ENCODE measurements around the gene DUOXA2.
"Not testable (repeated sequence)": the region's sequence is repeated elsewhere in the genome, so short reads cannot be mapped to it uniquely, and the experiment has no call there.

DUOXA2 gene

DNA sequence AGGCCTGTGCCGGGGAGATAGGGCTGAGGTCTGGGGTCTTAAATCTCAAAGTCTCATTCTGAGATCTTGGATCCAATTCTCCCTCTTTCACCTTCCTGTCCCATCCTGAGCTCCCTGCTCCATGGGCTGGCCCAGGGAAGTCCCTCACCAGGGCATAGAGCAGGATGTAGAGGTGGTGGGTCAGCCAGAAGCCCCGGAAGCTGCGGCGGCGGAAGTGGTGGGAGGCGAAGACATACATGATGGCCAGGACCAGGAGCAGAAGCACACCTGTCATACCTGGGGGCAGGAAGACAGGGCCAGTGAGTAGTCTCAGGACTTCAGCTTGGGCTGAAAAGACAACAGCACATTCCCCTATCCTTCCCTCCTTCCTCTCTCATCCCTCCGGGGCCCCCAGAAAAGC lies 16.7 kb upstream of the DUOXA2 start:
- DNase-seq, result no peak

GRCh38 chr15:45099549-45100165 lies 14.5 kb upstream of the DUOXA2 start:
- DNase-seq, result no peak

DNA sequence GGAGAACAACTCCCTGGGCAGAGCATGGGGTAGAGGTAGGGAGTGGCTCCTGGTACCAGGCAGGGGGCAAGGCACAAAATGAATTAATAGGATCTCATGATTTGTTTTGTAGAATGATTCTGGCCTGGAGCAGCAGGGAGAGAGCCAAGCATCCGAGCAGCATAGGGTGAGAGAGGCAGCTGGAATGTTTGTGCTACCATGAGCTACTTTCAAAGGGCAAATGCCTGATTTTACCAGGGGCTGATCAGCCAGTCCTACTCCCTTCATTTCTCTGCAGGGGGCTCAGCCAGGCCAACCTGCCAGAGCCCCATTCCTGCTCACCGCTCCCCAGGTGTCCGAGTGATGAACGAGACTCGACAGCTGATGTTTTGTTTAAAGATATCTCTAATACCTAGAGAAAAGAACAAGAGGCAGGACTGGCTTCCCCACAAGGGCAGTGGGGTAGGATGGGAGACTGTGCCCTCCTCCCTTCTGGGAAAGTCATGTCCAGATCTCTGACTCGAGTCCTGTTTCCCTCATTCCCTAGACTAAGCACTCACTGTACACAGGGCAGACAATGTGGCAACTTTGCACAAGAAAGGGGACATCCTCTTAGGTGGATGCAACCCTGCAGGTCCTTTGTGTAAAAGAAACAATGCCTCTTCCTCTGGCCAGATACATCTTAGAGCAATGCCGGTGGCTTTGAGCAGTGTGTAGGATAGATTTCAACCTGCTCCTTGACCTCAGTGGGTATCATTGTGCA lies 13.1 kb upstream of the DUOXA2 start:
- DNase-seq, result no peak

- no peak for DNase-seq
Observed at GRCh38 chr15:45101749-45102148, 12.4 kb upstream of the DUOXA2 start.

GRCh38 chr15:45102226-45102625 lies 11.9 kb upstream of the DUOXA2 start:
- no peak for DNase-seq

DNA sequence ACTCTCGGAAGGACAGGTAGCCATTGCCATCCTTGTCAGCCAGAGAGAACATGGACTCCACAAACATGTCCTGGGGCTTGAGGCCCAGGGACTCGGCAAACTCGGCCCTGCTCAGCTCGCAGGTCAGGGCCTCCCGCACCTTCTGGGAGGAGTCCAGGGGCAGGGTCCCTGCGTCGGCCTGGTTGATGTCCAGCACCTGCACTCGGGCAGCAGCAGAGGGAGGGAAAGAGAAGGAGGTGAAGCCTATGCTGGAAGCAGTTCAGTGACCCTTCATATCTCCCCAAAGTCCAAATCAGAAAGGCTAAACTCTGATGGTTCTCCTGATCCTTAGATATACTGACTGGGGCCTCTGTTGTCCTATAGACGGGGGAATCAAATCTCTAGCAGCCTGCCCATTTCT lies 10.0 kb upstream of the DUOXA2 start:
- not testable (repeated sequence) for DNase-seq

DNA sequence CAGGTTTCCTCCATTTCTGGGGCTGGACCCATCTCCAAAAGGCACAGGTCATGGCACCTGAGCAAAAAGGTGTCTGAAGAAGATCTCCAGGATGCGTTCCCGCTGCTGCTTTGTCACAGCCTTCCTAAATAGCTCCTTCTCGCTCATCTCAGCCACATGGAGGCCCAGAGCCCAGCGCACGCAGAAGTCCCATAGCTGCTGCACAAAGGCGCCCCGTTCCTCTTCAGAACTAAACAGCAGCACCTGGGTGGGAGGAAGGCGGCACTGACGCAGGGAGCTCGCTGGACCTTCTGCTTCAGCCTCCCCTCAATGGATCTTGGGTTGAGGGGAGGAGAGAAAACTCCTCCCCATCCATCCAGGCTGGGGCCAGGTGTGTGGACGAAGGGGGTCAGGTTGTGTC lies 8.5 kb upstream of the DUOXA2 start:
- DNase-seq, result no peak

GRCh38 chr15:45106002-45106790 lies 7.9 kb upstream of the DUOXA2 start:
- no peak for DNase-seq

DNA sequence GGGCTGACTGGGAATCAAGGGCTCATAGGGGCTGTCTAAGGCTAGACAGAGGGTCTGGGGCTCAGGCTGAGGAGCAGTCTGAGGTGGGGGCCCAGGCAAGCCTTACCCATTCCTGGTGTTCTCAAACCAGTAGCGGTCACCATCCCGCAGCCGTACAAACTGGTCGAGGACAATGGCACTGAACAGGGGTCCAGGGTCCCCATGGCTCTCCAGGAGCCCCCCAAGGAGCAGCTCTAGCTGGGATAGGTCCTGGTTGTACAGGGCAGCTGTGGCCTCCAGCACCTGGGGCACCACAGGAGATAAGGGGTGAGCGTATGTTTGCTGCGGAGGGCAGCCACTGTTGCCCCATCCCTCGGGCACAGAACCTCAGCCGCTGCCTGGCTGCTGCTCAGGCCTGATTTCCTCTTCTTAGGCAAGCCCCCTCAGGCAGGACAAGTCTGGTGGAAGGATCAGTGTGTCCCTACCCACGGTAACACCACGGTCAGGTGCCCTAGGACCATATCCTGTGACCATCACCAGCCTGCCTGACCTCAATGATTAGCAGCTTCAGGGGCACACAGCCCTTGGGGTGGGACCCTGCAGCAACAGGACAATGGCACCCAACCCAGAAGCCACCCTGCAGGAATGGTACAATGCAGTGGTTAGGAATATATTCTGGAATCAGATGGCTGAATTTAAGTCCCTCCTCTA lies 6.0 kb upstream of the DUOXA2 start:
- DNase-seq, result no peak

DNA sequence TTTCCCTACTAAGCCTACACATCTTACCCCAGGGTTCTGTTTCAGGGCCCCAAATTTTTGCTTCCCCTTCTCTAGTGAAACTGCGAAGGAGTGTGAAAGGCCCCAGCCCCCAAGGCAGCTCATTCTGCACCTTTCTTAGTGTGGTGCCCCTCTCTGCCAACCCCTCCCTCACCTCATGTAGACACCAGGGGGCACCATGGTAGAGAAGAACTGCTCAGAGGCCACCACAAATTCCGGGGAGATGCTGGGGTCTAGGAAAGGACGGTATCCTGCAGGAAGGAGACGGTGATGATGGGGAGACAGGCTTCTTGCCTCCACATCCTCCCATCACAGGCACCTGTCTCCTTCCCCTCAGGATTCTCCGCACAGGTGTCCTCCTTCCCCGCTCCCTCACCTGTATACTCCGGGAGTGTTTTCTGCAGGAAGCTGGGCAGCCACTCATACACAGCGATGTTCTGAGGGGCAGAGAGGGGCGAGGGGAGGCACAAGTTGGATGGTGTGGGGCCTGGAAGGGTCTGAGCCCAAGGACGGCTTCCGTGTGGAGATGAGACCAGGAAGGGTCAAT lies 3.8 kb upstream of the DUOXA2 start:
- no peak for DNase-seq

DNA sequence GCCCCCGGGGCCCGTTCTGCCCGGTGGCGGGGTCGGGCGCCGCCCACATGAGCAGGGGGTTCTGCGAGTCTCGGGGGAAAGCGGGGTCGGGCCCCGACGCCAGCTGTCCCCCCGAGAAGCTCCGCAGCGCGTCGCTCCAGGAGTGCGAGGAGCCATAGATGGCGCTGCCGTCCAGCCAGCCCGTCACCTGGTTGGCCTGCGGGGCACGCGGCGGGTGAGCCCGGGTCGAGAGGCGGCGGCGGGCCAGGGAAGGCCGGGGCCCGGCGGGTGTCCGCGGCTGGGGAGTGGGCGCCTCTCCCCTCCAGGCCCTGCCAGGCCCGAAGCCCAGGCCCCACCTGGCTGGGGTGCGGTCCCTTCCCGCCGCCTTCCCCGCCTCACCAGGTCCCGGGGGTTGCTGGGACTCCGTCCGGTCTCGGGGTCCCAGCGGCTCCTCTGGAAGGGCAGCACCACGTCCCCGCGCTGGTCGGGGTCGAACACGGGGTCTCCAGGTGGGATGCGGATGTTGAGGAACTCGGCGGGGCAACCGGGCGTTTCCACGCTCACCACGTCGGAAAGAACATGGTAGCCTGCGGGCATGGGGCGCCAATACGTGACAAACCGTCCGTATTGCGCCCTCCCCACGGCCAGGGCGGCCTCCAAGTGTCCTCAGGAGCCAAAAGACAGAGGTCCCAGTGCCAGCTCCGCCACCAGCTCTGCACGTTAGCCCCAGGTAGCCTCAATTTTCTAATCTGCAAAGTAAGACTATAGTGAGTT lies 2.6 kb upstream of the DUOXA2 start:
- no peak for DNase-seq

DNA sequence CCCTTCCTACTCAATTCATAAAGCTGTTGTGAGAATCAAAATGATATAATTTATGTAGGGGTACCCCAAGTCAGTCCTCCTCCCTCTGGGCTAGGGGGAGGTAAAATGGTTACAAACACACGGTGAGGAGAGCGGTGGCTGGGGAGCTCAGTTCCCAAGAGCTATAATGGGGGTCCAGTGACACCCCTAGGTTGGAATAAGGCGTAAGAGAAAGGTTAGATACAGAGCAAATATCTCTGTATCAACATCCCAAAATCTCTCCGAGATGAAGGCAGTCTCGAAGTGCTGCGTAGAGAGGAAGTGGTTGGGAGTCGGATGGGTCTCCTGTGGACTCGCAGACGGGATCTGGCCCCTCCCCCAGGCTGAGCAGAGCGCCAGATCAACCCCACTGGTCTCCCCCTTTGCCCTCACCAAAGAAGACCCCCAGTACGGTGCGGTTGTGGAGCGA lies 2.0 kb upstream of the DUOXA2 start:
- DNase-seq, result no peak

DNA sequence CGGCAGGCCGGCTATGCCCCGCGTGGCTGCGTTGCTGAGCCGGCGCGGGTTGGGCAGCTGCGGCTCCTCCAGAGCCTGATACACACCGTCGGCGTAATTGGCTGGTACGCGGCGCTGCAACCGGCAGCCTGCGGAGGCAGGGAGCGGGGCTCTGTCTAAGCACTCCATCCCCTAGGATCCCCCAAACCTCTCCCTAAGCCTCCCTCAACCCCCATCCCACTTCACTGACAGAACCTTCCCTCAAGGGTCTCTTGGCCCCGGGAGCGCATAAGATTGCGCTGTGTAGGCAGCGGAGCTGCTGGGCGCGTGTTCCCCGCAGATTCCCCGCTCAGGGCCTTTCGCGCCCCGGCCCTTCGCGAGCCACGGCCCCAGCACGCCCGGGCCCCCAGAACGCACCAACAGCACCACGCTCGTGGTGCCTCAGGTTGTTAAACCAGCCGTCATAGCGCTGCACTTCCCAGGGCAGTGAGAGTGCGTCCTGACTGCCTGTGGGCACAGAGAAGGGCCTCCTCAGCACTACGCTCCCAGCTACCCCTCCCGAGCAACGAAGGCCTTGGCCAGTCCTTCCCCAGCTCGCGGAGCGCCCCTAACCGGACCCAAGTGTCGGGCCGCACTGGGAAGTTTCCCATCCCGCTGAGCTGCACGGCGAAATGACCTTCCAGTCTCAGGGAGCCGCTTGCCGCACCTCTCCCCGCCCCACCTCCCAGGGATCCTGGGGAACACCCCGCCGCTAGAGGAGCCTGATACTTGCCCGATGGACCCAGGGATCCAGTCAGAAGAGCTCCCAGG lies 1.3 kb upstream of the DUOXA2 start:
- DNase-seq, result no peak

DNA sequence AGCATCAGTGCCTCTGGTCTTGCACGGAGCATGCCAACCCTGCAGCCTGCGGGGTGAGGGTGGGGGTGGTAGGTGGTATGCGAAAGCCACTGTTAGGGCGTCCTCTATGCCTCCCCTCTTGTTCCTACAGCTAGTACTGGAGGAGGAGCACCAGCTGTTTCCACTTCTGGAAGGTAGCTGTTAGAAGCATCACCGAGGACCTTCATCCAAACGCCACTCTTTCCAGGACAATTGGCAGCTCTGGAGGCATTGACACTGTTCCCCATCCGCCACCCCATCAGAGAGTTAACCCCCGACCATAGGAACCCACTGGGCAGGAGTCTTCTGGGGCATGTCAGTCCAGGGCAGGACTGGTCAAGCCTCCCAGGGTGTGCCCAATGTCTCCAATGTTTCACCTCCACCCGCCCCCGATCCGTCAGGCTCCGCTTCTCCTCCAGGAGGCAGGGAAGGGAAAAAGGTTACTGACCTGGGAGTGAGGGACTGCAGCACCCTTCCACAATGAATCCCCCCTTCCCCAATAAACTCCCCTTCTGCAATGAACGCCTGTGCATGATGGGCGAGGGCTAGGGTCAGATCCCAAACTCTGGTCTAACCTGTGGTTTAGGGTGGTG lies 641 bp upstream of the DUOXA2 start:
- DNase-seq, result no peak

DNA sequence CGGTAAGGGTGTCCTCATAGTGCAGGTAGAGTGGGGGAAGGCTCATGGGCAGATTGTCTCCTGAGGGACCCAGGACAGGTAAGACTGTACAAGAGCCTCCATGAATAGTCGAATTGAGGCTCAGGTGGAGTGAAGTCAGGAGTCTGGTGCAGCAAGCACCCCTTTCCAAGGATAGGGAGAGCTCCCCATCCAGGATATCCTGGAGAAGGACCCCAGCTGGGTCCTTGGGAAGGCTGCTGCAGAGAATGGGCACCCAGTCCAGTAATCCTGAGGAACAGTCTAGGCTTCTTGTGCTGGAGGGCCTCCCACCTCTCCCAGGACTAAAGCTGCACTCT lies 592 bp downstream of the DUOXA2 start:
- no peak for DNase-seq

- no peak for DNase-seq
Observed at GRCh38 chr15:45115312-45115820, 1.2 kb downstream of the DUOXA2 start.

GRCh38 chr15:45116006-45116481 lies 1.9 kb downstream of the DUOXA2 start:
- no peak for DNase-seq

DNA sequence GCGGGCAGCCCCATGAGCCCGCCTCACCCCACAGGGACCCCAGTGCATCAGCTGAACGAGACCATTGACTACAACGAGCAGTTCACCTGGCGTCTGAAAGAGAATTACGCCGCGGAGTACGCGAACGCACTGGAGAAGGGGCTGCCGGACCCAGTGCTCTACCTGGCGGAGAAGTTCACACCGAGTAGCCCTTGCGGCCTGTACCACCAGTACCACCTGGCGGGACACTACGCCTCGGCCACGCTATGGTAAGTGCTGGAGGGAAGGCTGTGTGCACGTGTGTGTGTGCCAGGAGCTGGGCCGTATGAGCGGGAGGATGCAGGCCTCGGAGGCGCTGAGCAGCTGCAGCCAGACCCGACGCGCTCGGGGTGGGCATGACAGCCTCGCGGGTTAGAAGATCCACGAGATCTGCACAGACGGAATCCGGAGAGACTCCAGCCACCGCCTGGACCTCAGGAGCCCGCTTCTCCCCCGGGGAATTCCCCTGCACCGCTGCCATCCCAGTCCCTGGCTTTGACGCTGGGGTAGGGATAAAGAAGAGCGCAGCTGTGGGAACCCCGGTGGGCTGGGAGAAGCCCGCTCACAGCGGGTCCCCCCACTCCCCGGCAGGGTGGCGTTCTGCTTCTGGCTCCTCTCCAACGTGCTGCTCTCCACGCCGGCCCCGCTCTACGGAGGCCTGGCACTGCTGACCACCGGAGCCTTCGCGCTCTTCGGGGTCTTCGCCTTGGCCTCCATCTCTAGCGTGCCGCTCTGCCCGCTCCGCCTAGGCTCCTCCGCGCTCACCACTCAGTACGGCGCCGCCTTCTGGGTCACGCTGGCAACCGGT lies 2.6 kb downstream of the DUOXA2 start:
- DNase-seq, result no peak

GRCh38 chr15:45117308-45118130 lies 3.4 kb downstream of the DUOXA2 start:
- DNase-seq, result no peak

Measured in Kasumi-1 (cell line).